Measurements from ENCODE around the gene TDRD10. TPM values are rescaled to one million over a fixed set of nuclear protein-coding genes. Genes with fewer than 3 reads are reported as not detected.
"Not testable (repeated sequence)": the region's sequence is repeated elsewhere in the genome, so short reads cannot be mapped to it uniquely, and the experiment has no call there.

The TDRD10 gene
- polyA plus RNA-seq, 1 donor = 1.8 TPM

- H3K4me3 ChIP-seq (ENCODE audit: low read length) = no peak overlapping the region
Observed at GRCh38 chr1:154479764-154480421, 22.1 kb upstream of the TDRD10 start.

GRCh38 chr1:154481053-154481452 lies 21.0 kb upstream of the TDRD10 start:
- WGBS (ENCODE audit: insufficient coverage, low lambda C conversion rate) = no CpG with 5 or more reads among the region's 1 CpG
- no peak for DNase-seq

More at GRCh38 chr1:154479764-154480421, 22.1 kb upstream of the TDRD10 start:
- no peaks in the 10 kb centered on the region for H3K4me1 ChIP-seq (ENCODE audit: control insufficient read depth, insufficient read depth, low read length)
- peak; percentile 66 to 70 for DNase-seq
- no peaks in the 10 kb centered on the region for H3K27me3 ChIP-seq (ENCODE audit: control insufficient read depth, insufficient read depth, low read length)
- H3K27ac ChIP-seq (ENCODE audit: low read length) = no peak overlapping the region
- H3K9me3 ChIP-seq (ENCODE audit: control insufficient read depth, low read depth, low read length) = no peaks in the 10 kb centered on the region
- H3K36me3 ChIP-seq (ENCODE audit: control insufficient read depth, insufficient read depth, low read length) = no peaks in the 10 kb centered on the region
- no CpG with 5 or more reads among the region's 9 CpGs for WGBS (ENCODE audit: insufficient coverage, low lambda C conversion rate)

GRCh38 chr1:154483941-154484803 lies 17.8 kb upstream of the TDRD10 start:
- Histone ChIP-seq H3K36me3 (ENCODE audit: control insufficient read depth, insufficient read depth, low read length) (no peaks in the 10 kb centered on the region), H3K4me3 (ENCODE audit: low read length) (no peak overlapping the region), H3K27ac (ENCODE audit: low read length) (no peak overlapping the region), H3K9me3 (ENCODE audit: control insufficient read depth, low read depth, low read length) (no peaks in the 10 kb centered on the region), H3K4me1 (ENCODE audit: control insufficient read depth, insufficient read depth, low read length) (no peaks in the 10 kb centered on the region), H3K27me3 (ENCODE audit: control insufficient read depth, insufficient read depth, low read length) (peaks cover 3% of the 10 kb centered on the region)
- no peak for DNase-seq
- WGBS (ENCODE audit: insufficient coverage, low lambda C conversion rate) = 20% methylated on average over 1 of the region's 14 CpGs

More at GRCh38 chr1:154481053-154481452, 21.0 kb upstream of the TDRD10 start:
- no peaks in the 10 kb centered on the region for H3K4me1 ChIP-seq (ENCODE audit: control insufficient read depth, insufficient read depth, low read length)
- no peaks in the 10 kb centered on the region for H3K27me3 ChIP-seq (ENCODE audit: control insufficient read depth, insufficient read depth, low read length)
- no peak overlapping the region for H3K27ac ChIP-seq (ENCODE audit: low read length)
- H3K4me3 ChIP-seq (ENCODE audit: low read length) = no peak overlapping the region
- H3K36me3 ChIP-seq (ENCODE audit: control insufficient read depth, insufficient read depth, low read length) = no peaks in the 10 kb centered on the region
- H3K9me3 ChIP-seq (ENCODE audit: control insufficient read depth, low read depth, low read length) = no peaks in the 10 kb centered on the region

GRCh38 chr1:154485106-154485505 lies 16.9 kb upstream of the TDRD10 start:
- H3K27me3 ChIP-seq (ENCODE audit: control insufficient read depth, insufficient read depth, low read length) = peaks cover 3% of the 10 kb centered on the region
- DNase-seq = peak in 1 of 2 donors; percentile 14
- no peaks in the 10 kb centered on the region for H3K36me3 ChIP-seq (ENCODE audit: control insufficient read depth, insufficient read depth, low read length)
- no peaks in the 10 kb centered on the region for H3K9me3 ChIP-seq (ENCODE audit: control insufficient read depth, low read depth, low read length)
- no peaks in the 10 kb centered on the region for H3K4me1 ChIP-seq (ENCODE audit: control insufficient read depth, insufficient read depth, low read length)
- no CpG with 5 or more reads among the region's 5 CpGs for WGBS (ENCODE audit: insufficient coverage, low lambda C conversion rate)
- no peak overlapping the region for H3K27ac ChIP-seq (ENCODE audit: low read length)
- H3K4me3 ChIP-seq (ENCODE audit: low read length) = no peak overlapping the region

GRCh38 chr1:154485910-154486496 lies 16.0 kb upstream of the TDRD10 start:
- no peak for DNase-seq
- no peaks in the 10 kb centered on the region for H3K4me1 ChIP-seq (ENCODE audit: control insufficient read depth, insufficient read depth, low read length)
- no peak overlapping the region for H3K27ac ChIP-seq (ENCODE audit: low read length)
- no peaks in the 10 kb centered on the region for H3K9me3 ChIP-seq (ENCODE audit: control insufficient read depth, low read depth, low read length)
- no CpG with 5 or more reads among the region's 7 CpGs for WGBS (ENCODE audit: insufficient coverage, low lambda C conversion rate)
- no peak overlapping the region for H3K4me3 ChIP-seq (ENCODE audit: low read length)
- H3K36me3 ChIP-seq (ENCODE audit: control insufficient read depth, insufficient read depth, low read length) = no peaks in the 10 kb centered on the region
- peaks cover 6% of the 10 kb centered on the region for H3K27me3 ChIP-seq (ENCODE audit: control insufficient read depth, insufficient read depth, low read length)

- peaks cover 12% of the 10 kb centered on the region for H3K27me3 ChIP-seq (ENCODE audit: control insufficient read depth, insufficient read depth, low read length)
- H3K4me1 ChIP-seq (ENCODE audit: control insufficient read depth, insufficient read depth, low read length); H3K9me3 ChIP-seq (ENCODE audit: control insufficient read depth, low read depth, low read length); H3K36me3 ChIP-seq (ENCODE audit: control insufficient read depth, insufficient read depth, low read length); DNase-seq; H3K4me3 ChIP-seq (ENCODE audit: low read length); H3K27ac ChIP-seq (ENCODE audit: low read length): not testable (repeated sequence)
- WGBS (ENCODE audit: insufficient coverage, low lambda C conversion rate) = no CpG with 5 or more reads among the region's 5 CpGs
Observed at GRCh38 chr1:154486756-154487155, 15.3 kb upstream of the TDRD10 start.

- Histone ChIP-seq H3K4me1 (ENCODE audit: control insufficient read depth, insufficient read depth, low read length) (no peaks in the 10 kb centered on the region), H3K27me3 (ENCODE audit: control insufficient read depth, insufficient read depth, low read length) (peaks cover 16% of the 10 kb centered on the region), H3K36me3 (ENCODE audit: control insufficient read depth, insufficient read depth, low read length) (peaks cover 2% of the 10 kb centered on the region), H3K4me3 (ENCODE audit: low read length) (no peak overlapping the region), H3K27ac (ENCODE audit: low read length) (no peak overlapping the region), H3K9me3 (ENCODE audit: control insufficient read depth, low read depth, low read length) (no peaks in the 10 kb centered on the region)
- WGBS (ENCODE audit: insufficient coverage, low lambda C conversion rate) = no CpG with 5 or more reads among the region's 20 CpGs
- DNase-seq = peak in 1 of 2 donors; percentile 30
Observed at GRCh38 chr1:154488922-154489321, 13.1 kb upstream of the TDRD10 start.

- 93% methylated on average over 3 of the region's 5 CpGs for WGBS (ENCODE audit: insufficient coverage, low lambda C conversion rate)
- H3K4me3 ChIP-seq (ENCODE audit: low read length) = no peak overlapping the region
- peaks cover 2% of the 10 kb centered on the region for H3K36me3 ChIP-seq (ENCODE audit: control insufficient read depth, insufficient read depth, low read length)
- H3K4me1 ChIP-seq (ENCODE audit: control insufficient read depth, insufficient read depth, low read length) = no peaks in the 10 kb centered on the region
- peaks cover 16% of the 10 kb centered on the region for H3K27me3 ChIP-seq (ENCODE audit: control insufficient read depth, insufficient read depth, low read length)
- DNase-seq = no peak
- H3K9me3 ChIP-seq (ENCODE audit: control insufficient read depth, low read depth, low read length) = no peaks in the 10 kb centered on the region
- H3K27ac ChIP-seq (ENCODE audit: low read length) = no peak overlapping the region
Observed at GRCh38 chr1:154489695-154490274, 12.2 kb upstream of the TDRD10 start.

- 100% methylated on average over 1 of the region's 1 CpG for WGBS (ENCODE audit: insufficient coverage, low lambda C conversion rate)
- no peak for DNase-seq
Observed at GRCh38 chr1:154490317-154490716, 11.7 kb upstream of the TDRD10 start.

GRCh38 chr1:154492115-154492514 lies 9.9 kb upstream of the TDRD10 start:
- H3K27ac ChIP-seq (ENCODE audit: low read length) = no peak overlapping the region
- peaks cover 13% of the 10 kb centered on the region for H3K27me3 ChIP-seq (ENCODE audit: control insufficient read depth, insufficient read depth, low read length)
- no peak for DNase-seq
- H3K36me3 ChIP-seq (ENCODE audit: control insufficient read depth, insufficient read depth, low read length) = peaks cover 2% of the 10 kb centered on the region
- no peaks in the 10 kb centered on the region for H3K9me3 ChIP-seq (ENCODE audit: control insufficient read depth, low read depth, low read length)
- H3K4me1 ChIP-seq (ENCODE audit: control insufficient read depth, insufficient read depth, low read length) = peaks cover under 1% of the 10 kb centered on the region
- no peak overlapping the region for H3K4me3 ChIP-seq (ENCODE audit: low read length)
- no CpG with 5 or more reads among the region's 4 CpGs for whole genome bisulfite sequencing (ENCODE audit: insufficient coverage, low lambda C conversion rate)

More at GRCh38 chr1:154490317-154490716, 11.7 kb upstream of the TDRD10 start:
- H3K4me3 ChIP-seq (ENCODE audit: low read length) = no peak overlapping the region
- H3K9me3 ChIP-seq (ENCODE audit: control insufficient read depth, low read depth, low read length) = no peaks in the 10 kb centered on the region
- H3K36me3 ChIP-seq (ENCODE audit: control insufficient read depth, insufficient read depth, low read length) = peaks cover 2% of the 10 kb centered on the region
- H3K27ac ChIP-seq (ENCODE audit: low read length) = no peak overlapping the region
- no peaks in the 10 kb centered on the region for H3K4me1 ChIP-seq (ENCODE audit: control insufficient read depth, insufficient read depth, low read length)
- H3K27me3 ChIP-seq (ENCODE audit: control insufficient read depth, insufficient read depth, low read length) = peaks cover 16% of the 10 kb centered on the region
